Measurements from ENCODE around the gene CYP27A1.

- TF ChIP-seq, protein P1, sequence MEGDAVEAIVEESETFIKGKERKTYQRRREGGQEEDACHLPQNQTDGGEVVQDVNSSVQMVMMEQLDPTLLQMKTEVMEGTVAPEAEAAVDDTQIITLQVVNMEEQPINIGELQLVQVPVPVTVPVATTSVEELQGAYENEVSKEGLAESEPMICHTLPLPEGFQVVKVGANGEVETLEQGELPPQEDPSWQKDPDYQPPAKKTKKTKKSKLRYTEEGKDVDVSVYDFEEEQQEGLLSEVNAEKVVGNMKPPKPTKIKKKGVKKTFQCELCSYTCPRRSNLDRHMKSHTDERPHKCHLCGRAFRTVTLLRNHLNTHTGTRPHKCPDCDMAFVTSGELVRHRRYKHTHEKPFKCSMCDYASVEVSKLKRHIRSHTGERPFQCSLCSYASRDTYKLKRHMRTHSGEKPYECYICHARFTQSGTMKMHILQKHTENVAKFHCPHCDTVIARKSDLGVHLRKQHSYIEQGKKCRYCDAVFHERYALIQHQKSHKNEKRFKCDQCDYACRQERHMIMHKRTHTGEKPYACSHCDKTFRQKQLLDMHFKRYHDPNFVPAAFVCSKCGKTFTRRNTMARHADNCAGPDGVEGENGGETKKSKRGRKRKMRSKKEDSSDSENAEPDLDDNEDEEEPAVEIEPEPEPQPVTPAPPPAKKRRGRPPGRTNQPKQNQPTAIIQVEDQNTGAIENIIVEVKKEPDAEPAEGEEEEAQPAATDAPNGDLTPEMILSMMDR (conservative IDR thresholded peaks at IDR 0.05) = no peak
- no peak for TF ChIP-seq EZH2 (IDR thresholded peaks at IDR 0.05; ENCODE audit: low read depth)
These were observed 6.7 kb downstream of the CYP27A1 start for GRCh38 chr2:218788529-218789255.

All from PC-9 (cell line).